Suprapubic skin (tissue), 4 donors: ENCODE measurements around the gene CLK1. TPM values are rescaled to one million over a fixed set of nuclear protein-coding genes. Genes with fewer than 3 reads are reported as not detected.
"Not testable (repeated sequence)": the region's sequence is repeated elsewhere in the genome, so short reads cannot be mapped to it uniquely, and the experiment has no call there.

Source experiments
- DNase-seq, 2 donors: peaks; one replicate each; pipeline ENCODE4 v3.0.0-alpha.2; 2019; ENCODE audit warnings: low spot score in 2 of 2
- H3K27ac ChIP-seq: fragments of 200-600 bp; sonication (generic); one replicate; pipeline ENCODE4 v1.5.1; 2019
- H3K27me3 ChIP-seq: fragments of 200-600 bp; sonication (generic); one replicate; pipeline ENCODE4 v1.5.1; 2019
- H3K36me3 ChIP-seq: fragments of 200-600 bp; sonication (generic); one replicate; pipeline ENCODE4 v1.5.1; 2019
- H3K4me1 ChIP-seq: fragments of 200-600 bp; sonication (generic); one replicate; pipeline ENCODE4 v1.5.1; 2019
- H3K4me3 ChIP-seq: fragments of 200-600 bp; sonication (generic); one replicate; pipeline ENCODE4 v1.5.1; 2019; ENCODE audit warnings: mild to moderate bottlenecking
- H3K9me3 ChIP-seq: fragments of 200-600 bp; sonication (generic); one replicate; pipeline ENCODE4 v1.5.1; 2019
- EP300 ChIP-seq: sonication (generic); formaldehyde crosslinking; IDR thresholded peaks from one replicate; pipeline ENCODE4 v1.6.1; 2017; ENCODE audit warnings: antibody characterized with exemption
- POLR2A ChIP-seq, 2 donors: fragments of 450-650 bp; IDR thresholded peaks; one replicate each; pipeline ENCODE4 v1.6.1; 2017; ENCODE audit warnings: antibody characterized with exemption in 2 of 2, mild to moderate bottlenecking in 2 of 2, moderate library complexity in 2 of 2
- POLR2AphosphoS5 ChIP-seq, 3 donors: sonication (generic); formaldehyde crosslinking; IDR thresholded peaks; one replicate each; pipeline ENCODE4 v1.6.1; 2017; ENCODE audit warnings: antibody characterized with exemption in 3 of 3
- WGBS: methylation state at CpG from one replicate; pipeline ENCODE4 v1.1.5; 2018; 5-methylcytosine and 5-hydroxymethylcytosine counted together
- total RNA-seq, 4 donors: library from RNA; depleted of rRNA; stranded (reverse); fragments of >200 nt; gene quantifications; one replicate each; pipeline ENCODE4 v1.1.0, GENCODE V29; 2016
- TF ChIP-seq, protein P1 (sequence below), 2 donors: fragments of 200-600 bp in 1 of 2; fragments of 450-650 bp in 1 of 2; sonication (generic) in 1 of 2; IDR thresholded peaks; one replicate each; pipeline ENCODE4 v1.5.1; 2016 to 2019; ENCODE audit warnings: antibody characterized with exemption in 2 of 2, mild to moderate bottlenecking in 1 of 2, moderate library complexity in 1 of 2

Gene CLK1
- total RNA-seq, 4 donors from 2014 or later = 61.0 to 394 (median 130) TPM

- no peak overlapping the region for H3K27ac ChIP-seq
- H3K4me3 ChIP-seq = no peak overlapping the region
- DNase-seq = no peak
- no peaks in the 10 kb centered on the region for H3K4me1 ChIP-seq
- no peak for TF ChIP-seq POLR2A (IDR thresholded peaks at IDR 0.05)
- H3K9me3 ChIP-seq = no peaks in the 10 kb centered on the region
- no peaks in the 10 kb centered on the region for H3K27me3 ChIP-seq
- peaks cover 79% of the 10 kb centered on the region for H3K36me3 ChIP-seq
Observed at GRCh38 chr2:200899482-200899881, 35.0 kb upstream of the CLK1 start.

DNA sequence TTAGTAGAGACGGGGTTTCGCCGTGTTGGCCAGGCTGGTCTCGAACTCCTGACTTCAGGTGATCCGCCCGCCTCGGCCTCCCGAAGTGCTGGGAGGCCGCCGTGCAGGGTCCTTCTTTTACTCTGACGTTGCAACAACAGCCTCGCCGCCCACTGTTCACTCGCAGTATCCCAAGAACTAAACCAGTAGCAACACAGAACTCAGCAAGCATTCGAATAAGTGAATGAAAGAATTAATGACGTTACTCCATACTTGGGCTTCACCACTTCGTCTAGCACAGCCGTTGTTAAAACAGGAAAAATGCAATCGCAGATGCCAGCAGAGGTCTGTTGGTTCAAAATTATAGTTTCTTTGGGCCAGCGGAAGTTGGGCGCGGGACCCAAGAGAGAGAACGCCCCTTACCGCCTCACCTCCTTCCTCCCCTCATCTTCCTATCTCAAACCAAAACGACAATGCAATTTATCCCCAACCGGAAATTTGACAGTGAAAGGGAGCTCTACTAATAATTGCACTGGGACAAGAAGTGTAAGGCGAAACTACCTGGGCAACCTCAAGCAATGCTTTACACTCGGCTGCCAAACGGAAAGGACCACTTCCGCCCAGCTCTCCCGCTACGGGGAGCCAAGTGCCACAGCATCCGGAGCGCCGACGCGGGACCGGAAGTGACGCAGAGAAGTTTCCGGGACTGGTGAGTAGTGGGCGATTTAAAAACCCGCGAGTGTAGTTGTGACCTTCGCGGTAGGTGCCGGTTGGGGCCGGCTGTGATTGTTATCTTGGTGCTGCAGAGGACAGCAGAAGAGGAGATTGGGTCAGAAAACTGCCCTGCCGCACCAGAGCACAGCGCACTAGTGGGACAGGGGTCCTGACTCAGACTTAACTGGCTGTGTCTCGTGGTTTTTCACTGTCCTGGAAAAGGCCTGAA is 24.5 kb upstream of the CLK1 start, which contains the start of the genes NIF3L1 and PPIL3:
NIF3L1 (plus strand) TSS at position 668 of the 922 bp plus-strand sequence. CDS start 2,573 bp downstream, outside the sequence.
PPIL3 (minus strand) TSS at position 374 of the 922 bp plus-strand sequence. CDS start 1,462 bp downstream, outside the sequence.
- peak; percentile 97 to 98 for DNase-seq
- Histone ChIP-seq H3K4me1 (peaks cover 30% of the 10 kb centered on the region), H3K27ac (peak within 1 kb of the TSS; percentile 97), H3K9me3 (no peaks in the 10 kb centered on the region), H3K36me3 (peaks cover 25% of the 10 kb centered on the region), H3K27me3 (no peaks in the 10 kb centered on the region), H3K4me3 (peak within 1 kb of the TSS; percentile 80)
- TF ChIP-seq EP300 (no peak), POLR2A (IDR thresholded peaks at IDR 0.05) (peak; percentile 29), POLR2AphosphoS5 (IDR thresholded peaks at IDR 0.05) (peak; percentile 16 to 87 (median 79))
- TF ChIP-seq, protein P1, sequence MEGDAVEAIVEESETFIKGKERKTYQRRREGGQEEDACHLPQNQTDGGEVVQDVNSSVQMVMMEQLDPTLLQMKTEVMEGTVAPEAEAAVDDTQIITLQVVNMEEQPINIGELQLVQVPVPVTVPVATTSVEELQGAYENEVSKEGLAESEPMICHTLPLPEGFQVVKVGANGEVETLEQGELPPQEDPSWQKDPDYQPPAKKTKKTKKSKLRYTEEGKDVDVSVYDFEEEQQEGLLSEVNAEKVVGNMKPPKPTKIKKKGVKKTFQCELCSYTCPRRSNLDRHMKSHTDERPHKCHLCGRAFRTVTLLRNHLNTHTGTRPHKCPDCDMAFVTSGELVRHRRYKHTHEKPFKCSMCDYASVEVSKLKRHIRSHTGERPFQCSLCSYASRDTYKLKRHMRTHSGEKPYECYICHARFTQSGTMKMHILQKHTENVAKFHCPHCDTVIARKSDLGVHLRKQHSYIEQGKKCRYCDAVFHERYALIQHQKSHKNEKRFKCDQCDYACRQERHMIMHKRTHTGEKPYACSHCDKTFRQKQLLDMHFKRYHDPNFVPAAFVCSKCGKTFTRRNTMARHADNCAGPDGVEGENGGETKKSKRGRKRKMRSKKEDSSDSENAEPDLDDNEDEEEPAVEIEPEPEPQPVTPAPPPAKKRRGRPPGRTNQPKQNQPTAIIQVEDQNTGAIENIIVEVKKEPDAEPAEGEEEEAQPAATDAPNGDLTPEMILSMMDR (IDR thresholded peaks at IDR 0.05) = no peak
- under 1% methylated on average over 50 of the region's 50 CpGs for WGBS

GRCh38 chr2:200881715-200882249 is 17.3 kb upstream of the CLK1 start:
- peaks cover 73% of the 10 kb centered on the region for H3K36me3 ChIP-seq
- DNase-seq, H3K4me1 ChIP-seq, H3K4me3 ChIP-seq, H3K9me3 ChIP-seq, H3K27me3 ChIP-seq, H3K27ac ChIP-seq: not testable (repeated sequence)
- 83% methylated on average over 2 of the region's 2 CpGs for WGBS

DNA sequence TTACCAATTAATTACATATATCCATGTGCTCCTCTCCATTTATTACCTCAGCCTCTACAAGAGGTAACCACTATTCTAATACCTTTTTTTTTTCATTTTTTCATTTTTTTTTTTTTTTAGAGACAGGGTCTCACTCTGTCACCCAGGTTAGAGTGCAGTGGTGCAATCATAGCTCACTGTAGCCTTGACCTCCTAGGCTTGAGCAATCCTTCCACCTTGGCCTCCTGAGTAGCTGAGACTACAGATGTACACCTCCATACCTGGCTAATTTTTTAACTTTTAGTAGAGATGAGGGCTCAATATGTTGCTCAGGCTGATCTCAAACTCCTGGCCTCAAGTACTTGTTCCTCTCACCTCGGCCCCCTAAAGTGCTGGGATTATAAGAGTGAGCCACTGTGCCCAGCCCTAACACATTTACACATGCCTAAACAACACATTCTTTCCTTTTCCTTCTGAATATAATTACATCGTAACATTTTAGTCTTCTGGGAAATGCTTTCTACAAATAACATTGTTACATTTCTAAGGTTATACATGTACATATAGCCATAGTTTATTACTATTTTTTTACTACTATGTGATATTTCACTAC is 13.9 kb upstream of the CLK1 start:
- 83% methylated on average over 2 of the region's 2 CpGs for WGBS
- H3K4me1 ChIP-seq = no peaks in the 10 kb centered on the region
- no peak for TF ChIP-seq POLR2AphosphoS5 (IDR thresholded peaks at IDR 0.05)
- TF ChIP-seq POLR2A (IDR thresholded peaks at IDR 0.05) = no peak
- TF ChIP-seq, protein P1 (IDR thresholded peaks at IDR 0.05) = no peak
- no peak for TF ChIP-seq EP300
- no peak overlapping the region for H3K4me3 ChIP-seq
- peaks cover 85% of the 10 kb centered on the region for H3K36me3 ChIP-seq
- no peak for DNase-seq
- no peaks in the 10 kb centered on the region for H3K27me3 ChIP-seq
- H3K27ac ChIP-seq = no peak overlapping the region
- no peaks in the 10 kb centered on the region for H3K9me3 ChIP-seq

DNA sequence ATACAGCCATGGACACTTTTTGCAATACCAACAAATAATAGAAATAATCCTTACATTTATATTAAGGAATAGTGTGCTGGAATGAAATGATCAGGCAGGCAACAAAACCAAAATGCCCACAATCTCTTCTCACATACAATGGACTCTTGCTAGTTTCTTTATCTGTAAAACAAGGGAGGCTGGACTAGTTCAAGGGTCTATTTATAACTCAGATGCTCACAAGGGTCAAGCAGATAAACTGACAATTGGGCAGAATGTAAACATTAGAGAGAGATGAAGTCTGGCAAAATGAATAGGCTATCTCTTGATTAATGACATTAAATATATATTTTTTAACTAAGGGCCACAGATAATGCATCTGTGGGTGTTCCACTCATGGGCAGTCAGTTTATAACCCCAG is 13.0 kb upstream of the CLK1 start:
- no peak for TF ChIP-seq POLR2A (IDR thresholded peaks at IDR 0.05)
- TF ChIP-seq POLR2AphosphoS5 (IDR thresholded peaks at IDR 0.05) = no peak
- no peak for TF ChIP-seq EP300
- TF ChIP-seq, protein P1 (IDR thresholded peaks at IDR 0.05) = no peak
- no peak for DNase-seq
- no peak overlapping the region for H3K4me3 ChIP-seq
- no peaks in the 10 kb centered on the region for H3K27me3 ChIP-seq
- peaks cover 86% of the 10 kb centered on the region for H3K36me3 ChIP-seq
- H3K9me3 ChIP-seq = no peaks in the 10 kb centered on the region
- H3K27ac ChIP-seq = no peak overlapping the region
- H3K4me1 ChIP-seq = no peaks in the 10 kb centered on the region

GRCh38 chr2:200873560-200873959 is 9.1 kb upstream of the CLK1 start:
- TF ChIP-seq POLR2AphosphoS5 (IDR thresholded peaks at IDR 0.05) (no peak), EP300 (no peak), POLR2A (IDR thresholded peaks at IDR 0.05) (no peak)
- TF ChIP-seq, protein P1 (IDR thresholded peaks at IDR 0.05) = no peak
- H3K4me3 ChIP-seq = no peak overlapping the region
- no peaks in the 10 kb centered on the region for H3K9me3 ChIP-seq
- WGBS = 95% methylated on average over 6 of the region's 6 CpGs
- no peak for DNase-seq
- H3K27me3 ChIP-seq = no peaks in the 10 kb centered on the region
- H3K27ac ChIP-seq = no peak overlapping the region
- no peaks in the 10 kb centered on the region for H3K4me1 ChIP-seq
- peaks cover 59% of the 10 kb centered on the region for H3K36me3 ChIP-seq
